Right lobe of liver (tissue), 4 donors: Measurements from ENCODE around the gene DOCK2.

Source experiments
- CTCF ChIP-seq, 4 donors: fragments of 200-600 bp in 3 of 4; fragments of 450-650 bp in 1 of 4; IDR thresholded peaks; one replicate each; pipeline versions ENCODE4 v1.5.1 to v1.8.0; 2016 to 2022; ENCODE audit warnings: antibody characterized with exemption in 4 of 4, mild to moderate bottlenecking in 2 of 4
- POLR2A ChIP-seq: fragments of 450-650 bp; IDR thresholded peaks from one replicate; pipeline ENCODE4 v1.6.1; 2017; ENCODE audit warnings: antibody characterized with exemption, mild to moderate bottlenecking
- donor health status: DM: no; HTN: no; CAD: no.
- donor health status: DM: no; HTN: no; CAD: no.
- donor health status: DM: no; HTN: yes; CAD: no.

- TF ChIP-seq CTCF (IDR thresholded peaks at IDR 0.05) (no peak), POLR2A (no peak)
Observed at GRCh38 chr5:170095646-170096045, 458.6 kb downstream of the DOCK2 start.
